K562 (cell line): Measurements from ENCODE around the gene SLC1A1. TPM values are rescaled to one million over a fixed set of nuclear protein-coding genes. Genes with fewer than 3 reads are reported as not detected.

Experiments
- AFF1 ChIP-seq, 2 experiments: fragments of 450-650 bp; IDR thresholded peaks; 2 replicates each; pipeline ENCODE4 v1.6.1; 2018; ENCODE audit warnings: mild to moderate bottlenecking in 2 of 2, low read depth in 1 of 2; ENCODE audit not compliant: partially characterized antibody in 2 of 2
- ATF7 ChIP-seq: fragments of 450-650 bp; IDR thresholded peaks from 2 replicates; pipeline ENCODE4 v1.7.1; 2014; ENCODE audit warnings: mild to moderate bottlenecking, moderate library complexity
- NFIX ChIP-seq: fragments of 250-450 bp; sonication (Bioruptor Pico); IDR thresholded peaks from 2 replicates; pipeline ENCODE4 v1.4.0; 2020; ENCODE audit warnings: low read depth, mild to moderate bottlenecking, moderate library complexity
- NR2F6 ChIP-seq: fragments of 450-650 bp; formaldehyde crosslinking; IDR thresholded peaks from 2 replicates; pipeline ENCODE4 v1.4.0; 2020; ENCODE audit warnings: mild to moderate bottlenecking
- PPARD ChIP-seq: fragments of 250-450 bp; sonication (Bioruptor Pico); IDR thresholded peaks from 2 replicates; pipeline ENCODE4 v1.8.0; 2022; ENCODE audit warnings: inconsistent platforms, mild to moderate bottlenecking, moderate library complexity
- THAP7 ChIP-seq: fragments of 250-450 bp; sonication (Bioruptor Pico); IDR thresholded peaks from 2 replicates; pipeline ENCODE4 v1.5.0; 2021
- ZNF609 ChIP-seq: sonication (generic); formaldehyde crosslinking; IDR thresholded peaks from 2 replicates; pipeline ENCODE4 v1.8.1; 2023; ENCODE audit warnings: missing genetic modification reagents, mild to moderate bottlenecking, borderline replicate concordance
- ZNF699 ChIP-seq: fragments of 250-450 bp; sonication (Bioruptor Pico); IDR thresholded peaks from 2 replicates; pipeline ENCODE4 v1.8.0; 2021; ENCODE audit warnings: mild to moderate bottlenecking, moderate library complexity; ENCODE audit not compliant: insufficient replicate concordance
- polyA plus RNA-seq, 8 experiments: library from polyadenylated mRNA; depleted of rRNA in 4 of 8; stranded (reverse) in 5 of 8; unstranded in 3 of 8; fragments of >200 nt; fragmentation: Nextera tagmentation in 2 of 8; fragmentation: Illumina TruSeq in 1 of 8; extraction: Ambion mirVana in 2 of 8; extraction: Trizol in 1 of 8; gene quantifications; 2 replicates each; pipeline versions ENCODE4 v1.2.1 to v1.2.3, GENCODE V29; 2011 to 2014; ENCODE audit warnings: inconsistent platforms in 1 of 8, missing spikeins in 1 of 8
- total RNA-seq, 7 experiments: library from RNA; depleted of rRNA in 6 of 7; stranded (reverse); fragments of >200 nt in 6 of 7; fragmentation: Illumina TruSeq in 2 of 7; extraction: Trizol in 2 of 7; gene quantifications; 2 replicates each; pipeline versions ENCODE4 v1.2.1 to v1.2.3, GENCODE V29; 2011 to 2021; ENCODE audit warnings: low replicate concordance in 1 of 7

The SLC1A1 gene
- total and polyA plus RNA-seq, 9 of the 15 experiments (the other 6 are each of a cell fraction or from before 2014, with no cell fraction given), result 0.11 to 0.16 TPM; not detected in 7

- TF ChIP-seq AFF1 (IDR thresholded peaks at IDR 0.05; ENCODE audit: low read depth in 1 of 2, partially characterized antibody in 2 of 2), result no peak
- TF ChIP-seq ATF7, result no peak
- TF ChIP-seq NR2F6 (CRISPR knock-in tag), result no peak
- no peak for TF ChIP-seq ZNF609 (CRISPR knock-in tag)
- TF ChIP-seq ZNF699 (CRISPR knock-in tag), result no peak
- TF ChIP-seq THAP7 (CRISPR knock-in tag), result no peak
- no peak for TF ChIP-seq NFIX (CRISPR knock-in tag)
- no peak for TF ChIP-seq PPARD (CRISPR knock-in tag)
Measured at GRCh38 chr9:4583001-4583400, 92.7 kb downstream of the SLC1A1 start (continued).
